Endothelial cell of umbilical vein (primary cell): ENCODE results near the gene SOHLH1.

Experiments
- JUN ChIP-seq: IDR thresholded peaks from 2 replicates; pipeline ENCODE4 v1.6.1; 2011; ENCODE audit warnings: borderline replicate concordance, low read depth; ENCODE audit not compliant: insufficient read length, insufficient read depth
- POLR2A ChIP-seq: IDR thresholded peaks from 2 replicates; pipeline ENCODE4 v1.6.1; 2012; ENCODE audit warnings: low read depth, mild to moderate bottlenecking, control low read depth, low read length

DNA sequence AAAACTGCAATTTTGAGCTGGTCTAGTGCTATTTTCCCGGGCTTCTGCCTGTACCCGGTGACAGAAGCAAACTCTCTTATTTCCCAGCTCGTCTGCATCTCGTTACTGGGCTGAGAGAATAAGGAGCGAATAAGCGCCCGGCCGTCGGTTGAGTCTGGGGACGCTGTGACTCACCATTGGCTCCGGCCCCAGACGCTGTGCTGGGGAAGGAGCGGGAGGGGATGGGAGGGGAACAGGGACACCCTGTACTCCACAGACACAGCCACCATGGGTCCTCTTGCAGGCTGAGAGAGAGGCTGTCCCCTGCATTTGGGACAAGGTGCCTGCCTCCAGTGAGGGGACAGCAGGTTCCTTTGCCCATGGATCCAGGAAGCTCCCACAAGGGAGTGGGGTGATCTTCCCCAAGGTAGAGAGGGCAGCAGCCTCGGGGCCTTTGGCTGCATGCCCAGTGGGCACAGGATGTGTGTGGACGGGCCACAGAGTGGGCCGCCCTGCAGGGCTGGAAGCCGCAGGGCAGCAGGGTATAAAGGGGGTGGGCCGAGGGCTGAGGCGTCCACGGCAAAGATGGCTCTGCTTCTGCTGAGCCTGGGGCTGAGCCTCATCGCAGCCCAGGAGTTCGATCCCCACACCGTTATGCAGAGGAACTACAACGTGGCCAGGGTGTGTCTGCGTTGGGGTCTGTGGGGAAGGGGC lies 36.4 kb downstream of the SOHLH1 start, which contains the start of gene LCN9:
- no peak for TF ChIP-seq JUN
- no peak for TF ChIP-seq POLR2A
